ENCODE measurements around the gene KCNH4. TPM values are rescaled to one million over a fixed set of nuclear protein-coding genes. Genes with fewer than 3 reads are reported as not detected.

KCNH4 gene
- total RNA-seq, 4 donors from 2014 or later: 0.47 to 0.80 TPM; not detected in 2

- Histone ChIP-seq H3K4me1 (peaks cover 0 to 29% (median 5%) of the 10 kb centered on the region in 4 donors), H3K36me3 (peaks cover 0 to 65% (median 2%) of the 10 kb centered on the region in 3 donors), H3K27ac (no peak overlapping the region), H3K9me3 (no peaks in the 10 kb centered on the region), H3K4me3 (no peak overlapping the region), H3K27me3 (no peaks in the 10 kb centered on the region)
- no peak for DNase-seq
- no peak for TF ChIP-seq CTCF (IDR thresholded peaks at IDR 0.05)
- no peak for TF ChIP-seq POLR2A (IDR thresholded peaks at IDR 0.05)
These were observed 53.5 kb downstream of the KCNH4 start for GRCh38 chr17:42127414-42127813.

DNA sequence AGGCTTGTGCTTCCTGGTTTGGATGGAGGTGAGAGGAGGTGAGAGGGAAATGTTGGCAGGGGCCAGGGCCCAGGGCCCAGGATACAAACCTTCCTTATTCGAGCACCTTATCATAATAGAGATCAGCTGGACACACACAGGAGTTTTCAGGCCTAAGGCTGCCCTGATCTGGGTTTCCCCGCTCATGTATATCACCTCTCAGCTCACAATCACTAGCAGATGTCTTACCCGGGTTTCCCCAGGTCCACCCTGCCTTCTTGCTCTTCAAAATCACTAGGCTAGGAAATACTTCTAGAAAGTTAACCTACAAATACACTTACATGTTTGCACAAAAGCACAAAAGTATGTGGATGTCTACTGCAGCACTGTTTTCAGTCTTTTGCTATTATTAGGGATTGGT, 54.1 kb downstream of the KCNH4 start:
- DNase-seq: no peak
- H3K36me3 ChIP-seq: peaks cover 0 to 62% (median 2%) of the 10 kb centered on the region in 3 donors
- TF ChIP-seq CTCF (IDR thresholded peaks at IDR 0.05) (no peak), POLR2A (IDR thresholded peaks at IDR 0.05) (no peak)

DNA sequence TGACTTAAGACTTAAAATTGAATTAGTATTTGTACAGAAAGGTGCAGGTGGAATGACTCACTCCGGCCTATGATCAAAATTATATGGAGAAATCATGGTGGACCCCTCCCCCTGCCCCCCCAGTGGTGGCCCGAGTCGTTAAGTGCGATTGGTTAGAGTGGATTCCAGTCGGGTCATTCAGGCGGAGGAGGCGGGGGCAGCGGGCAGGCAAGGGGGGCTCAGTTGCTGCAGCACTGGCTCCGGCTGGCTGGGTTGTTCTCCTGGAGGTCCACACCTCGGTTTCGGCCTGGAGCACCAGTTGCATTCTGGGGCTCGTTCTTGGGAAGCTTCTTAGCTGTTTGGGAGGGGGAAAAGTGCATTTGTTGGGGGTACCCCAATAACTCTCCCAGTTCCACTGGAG, 55.4 kb downstream of the KCNH4 start:
- no peak overlapping the region for H3K4me3 ChIP-seq

More for the DNA sequence above, 54.1 kb downstream of the KCNH4 start:
- H3K4me3 ChIP-seq: no peak overlapping the region
- H3K9me3 ChIP-seq: no peaks in the 10 kb centered on the region
- H3K27ac ChIP-seq: no peak overlapping the region
- H3K27me3 ChIP-seq: no peaks in the 10 kb centered on the region
- peaks cover 0 to 30% (median 2%) of the 10 kb centered on the region in 4 donors for H3K4me1 ChIP-seq

GRCh38 chr17:42124256-42124655, 56.7 kb downstream of the KCNH4 start:
- Histone ChIP-seq H3K9me3 (no peaks in the 10 kb centered on the region), H3K27ac (no peak overlapping the region), H3K4me3 (no peak overlapping the region), H3K27me3 (no peaks in the 10 kb centered on the region), H3K36me3 (peaks cover 0 to 43% (median 2%) of the 10 kb centered on the region in 3 donors), H3K4me1 (peaks cover 0 to 35% (median 2%) of the 10 kb centered on the region in 4 donors)
- no peak for DNase-seq
- TF ChIP-seq CTCF (IDR thresholded peaks at IDR 0.05): no peak
- no peak for TF ChIP-seq POLR2A (IDR thresholded peaks at IDR 0.05)

More for the DNA sequence above, 55.4 kb downstream of the KCNH4 start:
- Histone ChIP-seq H3K4me1 (peaks cover 0 to 30% (median 1%) of the 10 kb centered on the region in 4 donors), H3K36me3 (peaks cover 0 to 56% (median 2%) of the 10 kb centered on the region in 3 donors), H3K27ac (no peak overlapping the region), H3K27me3 (no peaks in the 10 kb centered on the region), H3K9me3 (no peaks in the 10 kb centered on the region)
- no peak for DNase-seq
- TF ChIP-seq POLR2A (IDR thresholded peaks at IDR 0.05) (no peak), CTCF (IDR thresholded peaks at IDR 0.05) (no peak)

- peak in 2 of 3 donors; percentile 88 to 90 for DNase-seq
- Histone ChIP-seq H3K27ac (peak within 1 kb of the TSS in 2 of 4 donors; percentile 80 to 86), H3K36me3 (peaks cover 0 to 27% (median 0%) of the 10 kb centered on the region in 3 donors), H3K4me1 (peaks cover 0 to 37% (median 2%) of the 10 kb centered on the region in 4 donors), H3K4me3 (peak within 1 kb of the TSS in 2 of 4 donors; percentile 31 to 34), H3K9me3 (no peaks in the 10 kb centered on the region), H3K27me3 (no peaks in the 10 kb centered on the region)
- no peak for TF ChIP-seq CTCF (IDR thresholded peaks at IDR 0.05)
- no peak for TF ChIP-seq POLR2A (IDR thresholded peaks at IDR 0.05)
These were observed 58.3 kb downstream of the KCNH4 start, which contains the start of gene HSPB9 for GRCh38 chr17:42122371-42123303. Gene HSPB9, plus strand, starts transcription at chr17:42122804. Its CDS starts 47 bp downstream, at chr17:42122851.

Measured in Peyer's patch (tissue), 4 donors.